ENCODE results near the gene SPRED2.
"Not testable (repeated sequence)": the region's sequence is repeated elsewhere in the genome, so short reads cannot be mapped to it uniquely, and the experiment has no call there.

SPRED2 gene

GRCh38 chr2:65337915-65338314, 94.5 kb downstream of the SPRED2 start:
- not testable (repeated sequence) for DNase-seq

DNA sequence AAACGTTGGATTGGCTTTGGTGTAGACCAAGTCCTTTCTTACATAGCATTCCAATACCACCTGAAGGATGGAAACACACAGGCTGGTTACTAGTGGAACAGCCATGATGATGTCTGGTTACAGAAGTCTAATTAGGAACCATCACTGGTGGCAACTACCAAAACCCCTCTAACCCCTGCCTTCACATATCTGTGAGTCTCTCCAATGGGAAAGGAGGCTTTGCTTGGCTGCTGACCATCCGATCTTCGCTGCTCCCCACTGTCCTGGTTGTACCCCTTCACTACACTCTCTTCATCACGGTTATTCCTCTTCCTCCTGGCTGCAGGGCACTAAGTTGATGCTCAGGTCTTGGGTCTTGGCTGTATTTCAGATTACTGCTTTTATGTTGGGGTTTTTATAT, 97.7 kb downstream of the SPRED2 start:
- no peak for DNase-seq

DNA sequence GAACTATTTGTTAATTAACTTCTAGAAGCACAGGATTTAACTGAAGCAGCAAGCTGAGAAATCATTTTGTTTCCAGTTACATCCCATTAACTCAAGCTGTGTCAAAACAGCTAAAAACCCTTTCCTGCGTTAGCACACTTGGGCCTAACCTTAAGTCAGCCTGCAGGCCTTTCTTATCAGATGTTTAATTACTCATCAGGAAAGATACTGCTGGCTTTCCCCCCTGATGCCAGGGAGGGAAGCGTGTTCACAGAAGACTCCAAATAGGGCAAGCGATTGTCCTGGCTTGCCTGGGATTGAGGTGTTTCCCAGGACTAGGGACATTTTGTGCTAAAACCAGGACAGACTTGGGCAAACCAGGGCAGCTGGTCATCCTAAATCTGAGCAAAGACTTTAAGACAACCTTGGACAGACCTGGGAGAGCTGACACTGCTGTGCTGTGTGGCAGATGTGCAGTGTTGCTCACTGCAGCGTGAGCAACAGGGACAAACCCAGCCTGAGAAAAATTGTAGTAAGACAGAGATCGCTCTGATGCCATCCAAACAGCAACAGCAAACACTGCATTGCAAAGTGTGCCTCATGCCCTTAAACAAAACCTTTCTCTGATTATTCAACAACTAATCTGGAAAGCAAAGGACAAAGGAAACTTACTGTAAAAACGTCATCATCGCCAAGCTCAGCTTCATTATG, 100.9 kb downstream of the SPRED2 start:
- DNase-seq = no peak

DNA sequence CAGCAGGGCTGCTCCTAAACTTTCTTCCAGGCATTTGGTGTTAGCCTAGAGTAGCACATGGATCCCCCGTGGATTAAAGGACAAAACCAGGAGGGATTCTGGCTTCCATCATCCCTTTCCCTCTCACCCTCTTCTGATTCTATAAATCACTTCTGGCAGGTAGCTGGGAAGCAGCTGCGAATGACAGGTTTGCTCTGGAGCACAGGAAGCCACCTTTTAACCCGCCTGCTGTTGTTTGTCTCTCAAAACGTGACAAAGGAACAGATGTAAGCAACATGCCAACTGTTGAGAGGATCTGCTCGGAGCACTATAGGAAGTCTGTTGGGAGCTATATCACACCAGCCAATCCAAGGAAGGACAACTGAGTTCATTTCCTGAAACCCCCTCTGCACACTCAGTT, 102.9 kb downstream of the SPRED2 start:
- peak; percentile 70 for DNase-seq

GRCh38 chr2:65326276-65326675, 106.1 kb downstream of the SPRED2 start:
- peak; percentile 83 for DNase-seq

DNA sequence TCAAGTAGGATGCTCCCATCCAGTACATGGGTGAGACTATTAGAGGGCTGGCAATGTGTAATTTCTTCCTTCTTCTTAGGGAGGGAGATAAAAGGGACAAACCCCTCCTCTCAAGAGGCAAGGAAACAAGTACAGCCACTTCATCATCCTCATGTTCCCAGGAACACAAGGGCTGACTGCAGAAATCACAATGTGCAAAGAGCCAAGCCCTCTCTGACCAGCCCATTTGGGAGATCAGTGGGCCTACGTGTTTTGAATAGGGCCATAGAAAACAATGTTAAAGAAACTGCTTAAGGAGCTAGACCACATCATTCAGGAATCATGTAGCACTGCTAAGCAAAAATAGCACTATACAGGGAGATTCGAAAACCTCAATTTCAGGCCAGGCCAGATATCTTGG, 107.3 kb downstream of the SPRED2 start:
- no peak for DNase-seq

GRCh38 chr2:65320946-65321345, 111.5 kb downstream of the SPRED2 start:
- no peak for DNase-seq

DNA sequence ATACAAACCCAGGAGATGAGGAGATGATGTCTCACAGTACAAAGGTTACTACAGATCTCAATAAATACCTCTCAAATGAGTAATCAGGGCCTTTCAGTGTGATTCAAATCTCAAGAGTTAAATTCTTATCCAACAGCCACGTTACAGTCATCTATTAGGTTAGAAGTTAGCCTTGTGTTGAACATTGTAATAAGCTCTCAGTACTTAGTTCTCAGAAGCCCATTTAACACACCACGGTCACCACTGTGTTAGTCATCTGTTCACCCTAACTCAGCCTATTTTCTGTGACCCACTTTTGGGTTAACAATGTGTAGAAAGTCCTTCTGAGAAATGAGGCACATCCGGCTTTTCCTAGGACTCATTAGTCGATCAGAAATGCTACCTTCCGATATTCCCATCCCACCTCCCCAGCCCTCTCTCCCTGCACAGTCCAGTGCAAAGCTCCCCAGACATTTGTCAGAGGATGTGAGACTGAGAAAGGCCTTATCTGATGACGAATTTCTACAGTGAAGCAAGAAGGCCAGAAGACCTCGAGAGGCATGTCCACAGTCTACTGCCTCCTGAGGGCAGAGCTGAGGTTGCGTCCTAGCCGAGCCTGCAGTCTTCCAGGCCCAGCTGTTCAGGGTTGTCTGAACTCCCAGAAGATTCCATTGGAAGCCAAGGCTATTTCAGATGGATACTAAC, 112.2 kb downstream of the SPRED2 start:
- DNase-seq = no peak

GRCh38 chr2:65319674-65320041, 112.7 kb downstream of the SPRED2 start:
- DNase-seq = no peak

DNA sequence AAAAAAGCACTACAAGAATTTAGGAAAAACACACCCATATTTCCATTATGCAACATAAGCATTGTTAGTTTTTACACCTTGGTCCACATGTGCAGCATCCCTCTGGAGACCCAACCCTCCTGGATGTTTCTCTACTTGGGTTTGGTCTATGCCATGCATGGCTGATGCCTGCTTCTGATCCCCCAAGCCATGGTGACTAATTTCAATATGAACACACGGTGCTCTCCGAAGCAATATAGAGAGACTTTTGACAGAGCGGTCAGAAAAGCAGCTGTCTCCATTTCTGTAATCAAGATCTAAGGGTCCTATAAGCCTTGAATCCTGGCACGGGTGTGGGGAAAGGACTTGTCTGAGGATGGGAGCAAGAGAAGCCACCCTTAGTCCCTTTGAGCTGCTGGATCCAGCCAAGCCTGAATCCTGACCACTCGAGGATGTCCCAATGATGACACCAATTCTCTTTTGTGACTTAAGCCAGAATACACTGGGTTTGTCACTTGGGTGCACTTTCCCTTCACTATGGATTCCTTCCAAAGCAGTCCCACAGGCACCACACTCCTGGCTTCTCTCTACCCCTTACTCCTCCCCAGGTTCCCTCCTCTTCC, 113.2 kb downstream of the SPRED2 start:
- DNase-seq = no peak

DNA sequence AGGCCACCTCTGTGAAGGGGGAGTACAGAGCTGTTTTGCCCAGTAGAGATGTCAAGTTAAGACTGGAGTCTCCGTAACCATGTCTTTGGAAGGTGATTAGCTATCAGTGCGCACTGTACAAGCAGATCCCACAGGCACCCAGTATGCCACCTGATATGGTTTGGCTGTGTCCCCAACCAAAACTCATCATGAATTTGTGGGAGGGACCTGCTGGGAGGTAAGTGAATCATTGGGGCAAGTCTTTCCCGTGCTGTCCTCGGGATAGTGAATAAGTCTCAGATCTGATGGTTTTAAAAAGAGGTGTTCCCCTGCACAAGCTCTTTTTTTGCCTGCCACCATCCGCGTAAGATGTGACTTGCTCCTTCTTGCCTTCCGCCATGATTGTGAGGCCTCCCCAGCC, 114.6 kb downstream of the SPRED2 start:
- DNase-seq = no peak

DNA sequence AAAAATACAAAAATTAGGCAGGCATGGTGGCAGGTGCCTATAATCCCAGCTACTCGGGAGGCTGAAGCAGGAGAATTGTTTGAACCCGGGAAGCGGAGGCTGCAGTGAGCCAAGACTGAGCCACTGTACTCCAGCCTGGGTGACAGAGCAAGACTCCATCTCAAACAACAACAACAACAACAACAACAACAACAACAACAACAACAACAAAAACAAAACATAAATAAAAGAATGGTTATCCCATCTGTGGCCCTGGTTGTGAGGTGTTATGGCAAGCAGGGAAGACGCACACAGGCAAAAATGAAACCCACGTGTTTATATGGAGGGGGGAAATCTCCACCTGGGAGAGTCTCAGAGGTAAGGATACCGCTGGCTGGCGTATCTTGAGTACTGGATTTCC, 115.0 kb downstream of the SPRED2 start:
- not testable (repeated sequence) for DNase-seq

DNA sequence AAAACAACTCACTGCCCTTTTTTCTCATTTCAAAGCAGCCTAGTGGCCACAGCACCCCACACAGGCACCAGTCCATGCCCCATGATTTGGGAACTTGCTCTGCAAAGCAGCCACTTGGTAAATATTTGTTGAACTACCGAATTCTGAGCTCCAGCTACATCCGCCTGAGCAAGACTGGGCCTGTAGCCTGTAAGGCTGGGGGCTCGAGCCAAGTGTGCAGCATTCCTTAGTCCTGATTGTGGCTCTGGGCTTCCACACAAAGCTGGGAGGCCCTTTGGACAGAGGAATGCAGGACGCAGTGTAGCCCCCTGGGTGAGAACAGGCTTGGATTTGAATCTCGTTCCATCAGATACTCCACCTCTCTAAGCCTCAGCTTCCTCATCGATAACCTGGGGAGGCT, 116.3 kb downstream of the SPRED2 start:
- DNase-seq = no peak

- DNase-seq = no peak
These were observed 117.5 kb downstream of the SPRED2 start for GRCh38 chr2:65314801-65315441.

- no peak for DNase-seq
These were observed 118.5 kb downstream of the SPRED2 start for GRCh38 chr2:65313954-65314256.

GRCh38 chr2:65313126-65313953, 119.1 kb downstream of the SPRED2 start:
- DNase-seq = no peak

- no peak for DNase-seq
These were observed 120.8 kb downstream of the SPRED2 start for GRCh38 chr2:65311596-65311995.

GRCh38 chr2:65311049-65311448, 121.3 kb downstream of the SPRED2 start:
- no peak for DNase-seq

- DNase-seq = peak; percentile 65
These were observed 122.7 kb downstream of the SPRED2 start for GRCh38 chr2:65309699-65310098.

DNA sequence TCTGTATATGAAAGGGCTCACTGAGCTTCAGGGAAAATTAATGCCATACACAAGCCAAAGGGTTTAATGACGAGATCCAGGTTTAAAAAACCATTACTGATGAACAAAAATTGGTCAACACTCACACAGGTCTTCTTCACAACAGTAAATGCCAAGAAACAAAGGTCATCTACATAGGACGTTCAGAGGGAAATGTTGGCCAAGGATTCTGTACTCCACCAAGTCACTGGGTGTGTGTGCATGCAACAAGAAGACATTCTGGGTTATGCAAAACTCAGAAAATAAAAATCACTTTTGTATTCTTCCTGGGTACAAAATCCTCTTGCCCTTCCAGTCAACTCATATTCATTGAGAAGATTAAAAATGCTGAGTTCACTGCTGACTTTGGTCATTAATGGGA, 126.5 kb downstream of the SPRED2 start:
- DNase-seq = no peak

DNA sequence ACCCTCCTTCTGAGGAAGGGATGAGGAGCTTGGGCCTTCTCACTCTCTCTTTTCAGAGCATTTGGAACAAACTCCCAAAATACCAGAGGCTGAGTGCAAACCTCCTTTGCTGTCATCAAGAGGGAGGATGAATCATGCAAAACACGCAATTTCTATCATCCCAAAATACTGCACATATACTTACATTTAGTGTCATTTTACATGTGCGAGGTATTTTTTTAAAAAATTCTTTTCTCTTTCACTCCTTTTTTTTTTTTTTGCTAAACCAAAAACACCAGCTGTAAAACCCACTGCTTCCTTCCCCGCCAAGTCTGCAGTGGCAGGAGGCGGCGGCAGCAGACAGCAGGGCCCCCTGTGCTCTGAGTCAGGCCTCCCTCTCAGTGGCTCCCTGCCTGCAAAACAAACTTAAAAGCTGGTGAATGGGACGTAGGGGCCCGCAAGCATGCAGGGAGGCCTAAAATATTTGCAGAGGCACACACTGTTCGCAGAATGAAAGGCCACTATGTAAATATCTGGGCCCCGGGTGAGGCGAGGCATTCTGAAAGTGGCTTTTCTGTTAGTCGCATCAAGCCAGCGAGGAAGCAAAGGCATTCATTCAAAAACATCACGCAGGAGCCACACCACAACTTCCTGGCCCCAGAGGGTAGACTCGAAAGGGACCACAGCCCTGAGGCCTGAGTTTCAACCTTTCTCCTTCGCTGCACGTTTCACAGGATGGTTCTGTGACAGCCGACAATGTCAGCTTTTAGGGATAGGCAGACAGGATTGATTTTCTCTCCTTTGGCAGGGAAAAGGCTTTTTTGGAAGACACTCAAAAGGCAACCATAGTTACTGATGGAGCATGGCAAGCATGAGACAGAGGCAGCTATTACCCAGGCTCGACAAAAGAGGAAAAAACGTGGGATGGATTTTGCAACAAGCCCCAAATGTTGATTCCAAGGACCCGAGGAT, 131.4 kb downstream of the SPRED2 start:
- no peak for DNase-seq

- DNase-seq = no peak
These were observed 132.2 kb downstream of the SPRED2 start for GRCh38 chr2:65300134-65300760.

Data from NCI-H510A treated with DMSO at 0.1 percent for 48 hours (cell line).